AG04449 (cell line): Measurements from ENCODE around the gene PARVG.
A peak's percentile ranks its signal among the peaks of the same experiment; 100 is the strongest.

Source experiments
- CTCF ChIA-PET: fragments of 350-600 bp; formaldehyde crosslinking; extraction: SDS; loops from one replicate; lab custom pipeline; 2021; ENCODE audit warnings: antibody characterized with exemption; lab: Yijun Ruan, JAX
- POLR2A ChIA-PET: fragments of 400-600, 350-600 bp; formaldehyde crosslinking; extraction: SDS; loops from one replicate; lab custom pipeline; 2020; ENCODE audit warnings: antibody characterized with exemption, inconsistent platforms; lab: Yijun Ruan, JAX
- DNase-seq: peaks from one replicate; pipeline ENCODE4 v3.0.0-alpha.2; 2010; ENCODE audit warnings: low read depth, low spot score
- H3K4me3 ChIP-seq: 2 replicates; pipeline ENCODE4 v1.5.1; 2011; ENCODE audit warnings: low read depth, mild to moderate bottlenecking, control low read depth, low read length
- TF ChIP-seq, protein P1 (sequence below): IDR thresholded peaks from one replicate; pipeline ENCODE4 v1.5.1; 2011; ENCODE audit warnings: mild to moderate bottlenecking, moderate library complexity, low read length, control low read depth, inconsistent platforms; ENCODE audit not compliant: insufficient read depth; ENCODE audit errors: missing control alignments

Gene PARVG

DNA sequence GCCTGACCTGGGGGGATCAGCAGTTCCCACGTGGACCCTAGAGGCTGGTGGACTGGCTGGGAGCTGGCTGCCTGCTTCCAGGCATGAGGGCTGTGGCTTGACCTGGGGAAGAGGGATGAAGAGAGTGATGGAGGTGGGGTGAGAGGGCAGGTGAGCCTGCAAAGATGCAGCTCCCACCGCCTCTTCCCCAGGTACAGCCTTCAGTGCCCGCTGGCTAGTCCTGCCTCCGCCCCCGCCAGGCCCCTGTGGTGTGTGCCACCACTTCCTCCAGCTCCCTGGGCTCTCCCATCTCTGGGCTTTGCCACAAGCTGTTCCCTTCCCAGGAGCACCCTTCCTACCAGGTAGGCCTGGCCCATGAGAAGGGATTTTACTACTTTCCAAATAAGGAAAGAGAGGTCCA, 19.1 kb downstream of the PARVG start:
- TF ChIP-seq, protein P1, sequence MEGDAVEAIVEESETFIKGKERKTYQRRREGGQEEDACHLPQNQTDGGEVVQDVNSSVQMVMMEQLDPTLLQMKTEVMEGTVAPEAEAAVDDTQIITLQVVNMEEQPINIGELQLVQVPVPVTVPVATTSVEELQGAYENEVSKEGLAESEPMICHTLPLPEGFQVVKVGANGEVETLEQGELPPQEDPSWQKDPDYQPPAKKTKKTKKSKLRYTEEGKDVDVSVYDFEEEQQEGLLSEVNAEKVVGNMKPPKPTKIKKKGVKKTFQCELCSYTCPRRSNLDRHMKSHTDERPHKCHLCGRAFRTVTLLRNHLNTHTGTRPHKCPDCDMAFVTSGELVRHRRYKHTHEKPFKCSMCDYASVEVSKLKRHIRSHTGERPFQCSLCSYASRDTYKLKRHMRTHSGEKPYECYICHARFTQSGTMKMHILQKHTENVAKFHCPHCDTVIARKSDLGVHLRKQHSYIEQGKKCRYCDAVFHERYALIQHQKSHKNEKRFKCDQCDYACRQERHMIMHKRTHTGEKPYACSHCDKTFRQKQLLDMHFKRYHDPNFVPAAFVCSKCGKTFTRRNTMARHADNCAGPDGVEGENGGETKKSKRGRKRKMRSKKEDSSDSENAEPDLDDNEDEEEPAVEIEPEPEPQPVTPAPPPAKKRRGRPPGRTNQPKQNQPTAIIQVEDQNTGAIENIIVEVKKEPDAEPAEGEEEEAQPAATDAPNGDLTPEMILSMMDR: no peak
- no peak overlapping the region for H3K4me3 ChIP-seq
- CTCF ChIA-PET: no interaction called here

DNA sequence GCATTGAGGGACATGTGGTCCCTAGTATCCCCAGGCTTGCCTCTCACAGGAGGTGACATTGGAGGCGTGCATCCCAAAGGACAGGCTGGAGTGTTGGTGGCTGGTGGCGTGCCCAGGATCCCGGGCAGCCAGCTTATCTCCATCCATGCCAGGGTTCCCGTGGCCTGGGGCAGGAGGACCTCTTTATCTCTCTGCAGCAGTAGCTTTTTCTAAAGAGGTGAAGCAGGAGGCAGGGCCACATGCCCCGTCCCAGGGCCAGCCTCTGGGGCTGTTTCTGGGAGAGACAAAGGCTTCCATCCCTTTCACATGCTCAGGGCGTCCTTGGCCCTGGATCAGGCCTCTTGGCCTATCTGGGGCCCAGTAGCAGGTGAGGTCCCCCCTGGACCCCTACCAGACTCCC, 19.7 kb downstream of the PARVG start:
- no peak overlapping the region for H3K4me3 ChIP-seq

More for the DNA sequence above, 19.1 kb downstream of the PARVG start:
- POLR2A ChIA-PET: no interaction called here
- DNase-seq: no peak

DNA sequence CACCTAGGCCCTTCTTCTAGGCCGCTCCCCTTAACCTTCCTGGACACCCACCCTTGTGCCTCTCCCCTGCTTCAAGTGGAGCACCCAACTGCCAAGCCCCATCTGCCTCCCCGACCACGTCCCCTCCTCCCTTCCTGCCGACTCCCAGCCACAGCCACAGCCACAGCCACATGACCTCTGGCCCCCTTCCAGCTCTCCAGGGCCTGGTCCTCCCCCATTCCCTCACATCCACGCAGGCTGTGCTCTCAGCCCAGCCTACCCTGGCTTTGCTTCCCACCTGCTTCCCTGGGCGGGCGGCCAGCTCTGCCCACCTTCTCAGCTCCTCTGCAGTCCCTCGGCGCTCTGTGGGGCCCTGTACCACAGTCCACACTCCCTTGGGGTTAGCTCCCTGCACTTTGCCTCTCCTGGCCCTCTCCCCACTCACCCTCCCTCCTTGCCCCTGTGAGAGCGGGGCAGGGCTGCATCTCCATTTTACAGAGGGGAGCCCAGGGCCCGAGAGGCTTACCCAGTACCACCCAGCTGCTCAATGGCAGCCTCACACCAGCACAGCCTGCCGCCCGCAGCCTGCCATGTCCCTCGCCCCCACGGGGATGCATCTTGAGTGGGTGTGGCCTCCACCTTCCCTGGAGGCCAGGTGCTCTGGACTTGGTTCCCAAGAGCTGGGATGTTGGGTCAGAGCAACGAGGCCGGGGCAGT, 20.3 kb downstream of the PARVG start:
- no peak overlapping the region for H3K4me3 ChIP-seq
- ChIA-PET POLR2A (no interaction called here), CTCF (interaction anchor here (1.1 kb wide), 1 partner anchor 120 kb away, joined by 4 read pairs; no protein-coding TSS in a partner anchor)
- TF ChIP-seq, protein P1: no peak
- DNase-seq: no peak

More for the DNA sequence above, 19.7 kb downstream of the PARVG start:
- TF ChIP-seq, protein P1: no peak
- CTCF ChIA-PET: interaction anchor here (1.1 kb wide), 1 partner anchor 119 kb away, joined by 4 read pairs; no protein-coding TSS in a partner anchor
- POLR2A ChIA-PET: no interaction called here
- no peak for DNase-seq

DNA sequence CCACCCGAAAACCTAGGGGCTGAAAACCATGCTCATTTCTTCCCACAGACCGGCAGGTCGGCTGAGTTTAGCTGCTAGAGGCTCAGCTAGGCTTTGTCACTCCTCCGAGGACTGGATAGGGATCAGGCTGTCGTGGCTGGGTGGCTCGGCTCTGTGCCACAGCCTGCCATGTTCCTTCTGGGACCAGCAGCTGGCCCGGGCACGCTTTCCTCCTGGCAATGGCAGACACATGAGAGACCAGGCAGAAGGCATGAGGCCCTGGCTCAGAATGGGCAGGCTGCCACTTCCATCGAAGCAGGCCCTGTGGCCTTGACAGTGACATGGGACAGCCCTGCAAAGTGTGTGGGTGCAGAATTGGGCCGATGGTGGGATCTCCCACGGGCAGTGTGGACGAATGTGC, 20.9 kb downstream of the PARVG start:
- DNase-seq: no peak
- H3K4me3 ChIP-seq: no peak overlapping the region
- POLR2A ChIA-PET: no interaction called here
- TF ChIP-seq, protein P1: no peak
- CTCF ChIA-PET: interaction anchor here (1.1 kb wide), 1 partner anchor 120 kb away, joined by 4 read pairs; no protein-coding TSS in a partner anchor

DNA sequence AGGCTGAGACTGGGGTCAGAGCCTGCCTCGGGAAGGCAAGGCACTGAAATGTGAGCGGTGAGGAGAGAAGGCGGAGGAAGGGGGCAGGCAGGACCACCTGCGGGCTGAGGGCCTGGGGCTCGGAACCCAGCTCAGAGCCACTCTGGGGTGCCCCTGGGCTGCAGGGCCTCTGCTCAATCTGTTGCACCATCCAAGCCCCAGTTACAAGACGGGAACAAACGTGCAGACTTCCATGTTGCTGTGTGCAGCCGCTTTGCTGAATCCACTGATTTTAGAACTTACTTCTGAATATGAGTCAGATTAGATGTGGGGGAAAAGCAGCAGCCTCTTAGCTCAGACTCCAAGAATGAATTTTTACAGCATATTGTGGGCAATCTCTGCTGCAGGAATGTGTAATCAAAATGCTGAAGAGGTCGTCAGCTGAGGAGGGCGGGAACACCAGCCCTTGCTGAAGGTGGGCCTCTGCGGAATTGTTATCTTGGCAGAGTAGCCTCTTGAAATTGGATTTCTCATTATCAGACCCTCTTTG, 21.6 kb downstream of the PARVG start:
- H3K4me3 ChIP-seq: no peak overlapping the region
- TF ChIP-seq, protein P1: no peak
- peak; percentile 38 for DNase-seq
- ChIA-PET CTCF (no interaction called here), POLR2A (no interaction called here)

DNA sequence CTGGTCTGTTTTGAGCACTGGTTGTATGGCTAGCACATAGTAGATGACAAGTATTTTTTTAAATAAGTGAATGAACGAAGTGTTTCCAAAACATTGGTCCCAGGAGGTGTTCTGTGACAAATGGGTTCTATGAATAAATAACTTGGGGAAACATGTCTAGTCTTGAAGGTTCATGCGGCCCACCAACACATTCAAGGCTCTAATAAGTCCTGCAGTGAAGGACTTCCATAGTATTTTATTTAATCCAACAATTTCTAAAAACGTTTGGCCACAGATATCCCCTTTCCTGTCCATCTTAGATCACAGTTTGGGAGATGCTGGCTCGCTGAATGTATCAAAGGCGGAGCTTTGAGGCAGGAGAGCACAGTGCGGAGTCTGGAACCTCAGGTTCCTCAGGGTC, 22.5 kb downstream of the PARVG start:
- ChIA-PET POLR2A (no interaction called here), CTCF (no interaction called here)
- TF ChIP-seq, protein P1: no peak
- no peak overlapping the region for H3K4me3 ChIP-seq
- no peak for DNase-seq
